GM12878 (cell line): ENCODE data around the gene RMDN3.

Source experiments
- CTCF ChIP-seq, 3 experiments: IDR thresholded peaks in 2 of 3; conservative IDR thresholded peaks in 1 of 3; 2 replicates each; pipeline ENCODE4 v1.5.1; 2011; ENCODE audit warnings: low read depth in 3 of 3, low read length in 3 of 3, mild to moderate bottlenecking in 3 of 3, control low read depth in 2 of 3, moderate library complexity in 2 of 3, inconsistent platforms in 1 of 3, mixed read lengths in 1 of 3; ENCODE audit not compliant: control insufficient read depth in 2 of 3, insufficient read depth in 1 of 3; ENCODE audit errors: extremely low read depth in 1 of 3
- EZH2 ChIP-seq: IDR thresholded peaks from 2 replicates; pipeline ENCODE4 v1.6.1; 2012; ENCODE audit warnings: low read depth, mild to moderate bottlenecking, control low read depth, inconsistent platforms, low read length, borderline replicate concordance; ENCODE audit not compliant: control insufficient read depth

- TF ChIP-seq EZH2: no peak
- no peak for TF ChIP-seq CTCF (IDR thresholded peaks at IDR 0.05 in 2 of 3, conservative IDR thresholded peaks at IDR 0.05 in 1 of 3; ENCODE audit: control insufficient read depth in 2 of 3, extremely low read depth in 1 of 3, insufficient read depth in 1 of 3, low read depth in 3 of 3, low read length in 3 of 3)
Measured at GRCh38 chr15:40722354-40722753, 32.7 kb downstream of the RMDN3 start.
